Gastrocnemius medialis (tissue), 4 donors: Measurements from ENCODE around the gene KCNQ1. TPM values are rescaled to one million over a fixed set of nuclear protein-coding genes. Genes with fewer than 3 reads are reported as not detected.

Source experiments
- ATAC-seq, 2 donors: fragments of 150-250 bp; one replicate each; pipeline ENCODE4 v1.9.1; 2016
- DNase-seq, 2 donors: peaks; one replicate each; pipeline ENCODE4 v3.0.0-alpha.2; 2019
- H3K27ac ChIP-seq, 4 donors: fragments of 200-600 bp; sonication (generic); 1 replicate in 1 of 4; 2 replicates in 3 of 4; pipeline ENCODE4 v1.5.1; 2016 to 2018; ENCODE audit warnings: mild to moderate bottlenecking in 2 of 4, moderate library complexity in 1 of 4
- H3K27me3 ChIP-seq, 3 donors: fragments of 200-600 bp; sonication (generic) in 2 of 3; 1 replicate in 1 of 3; 2 replicates in 2 of 3; pipeline versions ENCODE4 v1.5.1 to v1.6.0; 2016 to 2019; ENCODE audit warnings: mild to moderate bottlenecking in 1 of 3, moderate library complexity in 1 of 3
- H3K36me3 ChIP-seq, 2 donors: fragments of 200-600 bp; sonication (generic) in 1 of 2; one replicate each; pipeline ENCODE4 v1.5.1; 2017 to 2018
- H3K4me1 ChIP-seq, 2 donors: fragments of 200-600 bp; sonication (generic) in 1 of 2; one replicate each; pipeline ENCODE4 v1.5.1; 2016 to 2017; ENCODE audit warnings: mild to moderate bottlenecking in 2 of 2
- H3K4me3 ChIP-seq, 4 donors: fragments of 200-600 bp; sonication (generic) in 3 of 4; 1 replicate in 1 of 4; 2 replicates in 3 of 4; pipeline ENCODE4 v1.5.1; 2016 to 2019; ENCODE audit warnings: mild to moderate bottlenecking in 2 of 4
- H3K9me3 ChIP-seq, 3 donors: fragments of 200-600 bp; sonication (generic) in 2 of 3; 1 replicate in 1 of 3; 2 replicates in 2 of 3; pipeline ENCODE4 v1.5.1; 2016 to 2019
- POLR2A ChIP-seq, 2 donors: fragments of 450-650 bp; IDR thresholded peaks; one replicate each; pipeline ENCODE4 v1.6.1; 2017; ENCODE audit warnings: antibody characterized with exemption in 2 of 2, mild to moderate bottlenecking in 2 of 2, moderate library complexity in 2 of 2
- in situ Hi-C, 4 donors: fragments of 200-750 bp; cut with MboI; loops; one replicate each; pipeline versions ENCODE4 v1.15.0 to v1.8.0; 2017; ENCODE audit warnings: low sequenced_read_pairs in 4 of 4
- intact Hi-C: fragments of 100-400 bp; cut with DNase I; formaldehyde crosslinking; loops from one replicate; pipeline ENCODE4 v1.15.1; 2023; ENCODE audit warnings: low total_unique reads
- total RNA-seq, 4 donors: library from RNA; depleted of rRNA; stranded (reverse); fragments of >200 nt; gene quantifications; one replicate each; pipeline versions ENCODE4 v1.1.0 to v1.2.3, GENCODE V29; 2016
- TF ChIP-seq, protein P1 (sequence below), 5 experiments: fragments of 450-650 bp in 3 of 5; fragments of 200-600 bp in 2 of 5; sonication (generic) in 2 of 5; IDR thresholded peaks in 4 of 5; conservative IDR thresholded peaks in 1 of 5; 1 replicate in 4 of 5; 2 replicates in 1 of 5; pipeline ENCODE4 v1.5.1; 2016 to 2019; ENCODE audit warnings: antibody characterized with exemption in 5 of 5, mild to moderate bottlenecking in 3 of 5, moderate library complexity in 3 of 5

Gene KCNQ1
- total RNA-seq, 4 donors from 2014 or later, result 0.15 to 1.00 (median 0.67) TPM

DNA sequence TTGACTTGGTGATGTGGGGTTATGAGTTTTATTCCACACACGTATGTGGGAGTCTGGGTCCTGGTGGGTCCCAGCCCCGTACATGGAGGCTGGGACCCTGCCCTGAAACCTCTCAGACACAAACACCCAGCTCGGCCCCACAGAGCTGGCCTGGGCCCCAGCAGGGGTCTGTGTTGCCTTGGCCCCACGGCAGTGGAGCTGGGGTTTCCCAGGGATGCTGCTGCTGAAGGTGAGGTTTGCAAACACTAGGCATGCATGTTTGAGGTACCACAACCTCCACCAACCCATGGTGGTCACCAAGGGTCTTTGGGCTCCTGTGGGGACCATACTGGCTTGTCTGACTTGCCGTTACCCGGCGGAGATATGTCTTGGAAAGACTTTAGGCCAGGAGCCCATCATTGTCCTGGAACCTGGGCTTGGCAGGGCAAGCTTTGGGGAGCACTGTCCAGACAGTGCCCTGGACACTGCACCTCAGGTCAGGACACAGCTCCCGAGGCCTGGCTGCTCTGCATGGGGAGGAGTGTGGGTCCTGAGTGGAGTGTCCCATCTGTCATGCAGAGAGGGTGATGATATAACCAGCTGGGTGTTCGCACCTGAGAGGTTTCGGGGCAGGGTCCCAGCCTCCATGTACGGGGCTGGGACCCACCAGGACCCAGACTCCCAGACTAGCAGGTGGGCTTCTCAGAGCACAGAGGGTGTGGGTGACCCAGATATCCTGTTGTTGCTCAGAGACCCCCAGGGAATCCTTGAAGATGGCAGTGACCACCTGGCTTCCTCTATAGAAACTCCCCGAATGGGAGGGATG lies 63.3 kb downstream of the KCNQ1 start:
- in situ Hi-C loops, result no loop called here
- intact Hi-C loops, result no loop called here
- H3K27ac ChIP-seq, result no peak overlapping the region

DNA sequence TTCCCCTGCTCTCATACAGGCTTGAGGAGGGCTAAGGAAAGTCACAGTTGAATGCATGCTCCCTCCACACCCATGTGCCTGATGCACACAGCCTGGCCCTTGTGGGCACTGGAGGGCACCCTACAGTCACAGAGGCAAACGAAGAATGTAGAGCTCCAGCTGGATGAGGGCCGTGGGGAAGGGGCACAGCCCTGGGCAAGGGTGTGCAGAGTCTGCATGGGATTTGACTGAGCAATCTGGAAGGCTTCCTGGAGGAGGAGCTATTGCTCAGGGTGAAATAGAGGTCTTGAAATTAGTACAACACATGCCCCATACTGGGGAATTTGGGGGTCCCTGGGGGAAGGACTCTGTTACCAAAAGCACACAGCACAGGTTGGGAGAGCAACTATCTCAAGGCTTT lies 64.0 kb downstream of the KCNQ1 start:
- intact Hi-C loops, result no loop called here
- Histone ChIP-seq H3K36me3 (no peaks in the 10 kb centered on the region), H3K4me1 (no peaks in the 10 kb centered on the region), H3K9me3 (no peaks in the 10 kb centered on the region), H3K4me3 (no peak overlapping the region), H3K27me3 (no peaks in the 10 kb centered on the region), H3K27ac (no peak overlapping the region)
- TF ChIP-seq POLR2A (IDR thresholded peaks at IDR 0.05), result no peak
- TF ChIP-seq, protein P1, sequence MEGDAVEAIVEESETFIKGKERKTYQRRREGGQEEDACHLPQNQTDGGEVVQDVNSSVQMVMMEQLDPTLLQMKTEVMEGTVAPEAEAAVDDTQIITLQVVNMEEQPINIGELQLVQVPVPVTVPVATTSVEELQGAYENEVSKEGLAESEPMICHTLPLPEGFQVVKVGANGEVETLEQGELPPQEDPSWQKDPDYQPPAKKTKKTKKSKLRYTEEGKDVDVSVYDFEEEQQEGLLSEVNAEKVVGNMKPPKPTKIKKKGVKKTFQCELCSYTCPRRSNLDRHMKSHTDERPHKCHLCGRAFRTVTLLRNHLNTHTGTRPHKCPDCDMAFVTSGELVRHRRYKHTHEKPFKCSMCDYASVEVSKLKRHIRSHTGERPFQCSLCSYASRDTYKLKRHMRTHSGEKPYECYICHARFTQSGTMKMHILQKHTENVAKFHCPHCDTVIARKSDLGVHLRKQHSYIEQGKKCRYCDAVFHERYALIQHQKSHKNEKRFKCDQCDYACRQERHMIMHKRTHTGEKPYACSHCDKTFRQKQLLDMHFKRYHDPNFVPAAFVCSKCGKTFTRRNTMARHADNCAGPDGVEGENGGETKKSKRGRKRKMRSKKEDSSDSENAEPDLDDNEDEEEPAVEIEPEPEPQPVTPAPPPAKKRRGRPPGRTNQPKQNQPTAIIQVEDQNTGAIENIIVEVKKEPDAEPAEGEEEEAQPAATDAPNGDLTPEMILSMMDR (IDR thresholded peaks at IDR 0.05 in 4 of 5, conservative IDR thresholded peaks at IDR 0.05 in 1 of 5), result no peak
- in situ Hi-C loops, result no loop called here
- DNase-seq, result no peak
- ATAC-seq, result no peak

More for the DNA sequence above, 63.3 kb downstream of the KCNQ1 start:
- Histone ChIP-seq H3K4me1 (no peaks in the 10 kb centered on the region), H3K4me3 (no peak overlapping the region), H3K36me3 (no peaks in the 10 kb centered on the region), H3K9me3 (no peaks in the 10 kb centered on the region), H3K27me3 (no peaks in the 10 kb centered on the region)
- ATAC-seq (no peak), DNase-seq (peak in 1 of 2 donors; percentile 5)
- TF ChIP-seq POLR2A (IDR thresholded peaks at IDR 0.05), result no peak
- TF ChIP-seq, protein P1 (IDR thresholded peaks at IDR 0.05 in 4 of 5, conservative IDR thresholded peaks at IDR 0.05 in 1 of 5), result no peak

DNA sequence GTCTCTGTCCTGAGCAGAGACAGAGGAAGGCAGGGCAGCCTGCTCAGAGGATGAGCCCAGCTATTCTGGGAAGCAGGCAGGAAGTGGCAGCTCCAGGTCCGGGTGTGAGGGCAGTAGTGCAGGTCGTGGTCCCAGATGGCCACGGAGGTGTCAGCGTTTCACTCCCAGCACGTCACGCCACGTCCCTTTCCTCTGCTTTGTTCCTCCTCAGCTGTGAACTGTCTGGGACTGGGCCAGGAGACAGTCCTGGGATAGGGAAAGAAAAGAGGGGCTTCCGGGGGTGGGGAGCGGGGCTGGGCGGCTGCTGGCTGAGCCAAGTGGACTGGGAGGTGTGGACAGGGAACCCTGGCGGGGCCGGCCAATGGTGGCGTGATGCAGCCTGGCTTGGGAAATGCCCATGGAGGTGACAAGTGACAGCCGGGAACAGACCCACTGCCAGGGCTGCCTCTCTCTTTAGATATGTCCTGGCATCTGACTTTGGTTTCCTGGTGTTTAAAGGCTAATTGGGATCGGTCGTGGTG lies 64.7 kb downstream of the KCNQ1 start:
- ATAC-seq, result no peak
- no peak overlapping the region for H3K27ac ChIP-seq

DNA sequence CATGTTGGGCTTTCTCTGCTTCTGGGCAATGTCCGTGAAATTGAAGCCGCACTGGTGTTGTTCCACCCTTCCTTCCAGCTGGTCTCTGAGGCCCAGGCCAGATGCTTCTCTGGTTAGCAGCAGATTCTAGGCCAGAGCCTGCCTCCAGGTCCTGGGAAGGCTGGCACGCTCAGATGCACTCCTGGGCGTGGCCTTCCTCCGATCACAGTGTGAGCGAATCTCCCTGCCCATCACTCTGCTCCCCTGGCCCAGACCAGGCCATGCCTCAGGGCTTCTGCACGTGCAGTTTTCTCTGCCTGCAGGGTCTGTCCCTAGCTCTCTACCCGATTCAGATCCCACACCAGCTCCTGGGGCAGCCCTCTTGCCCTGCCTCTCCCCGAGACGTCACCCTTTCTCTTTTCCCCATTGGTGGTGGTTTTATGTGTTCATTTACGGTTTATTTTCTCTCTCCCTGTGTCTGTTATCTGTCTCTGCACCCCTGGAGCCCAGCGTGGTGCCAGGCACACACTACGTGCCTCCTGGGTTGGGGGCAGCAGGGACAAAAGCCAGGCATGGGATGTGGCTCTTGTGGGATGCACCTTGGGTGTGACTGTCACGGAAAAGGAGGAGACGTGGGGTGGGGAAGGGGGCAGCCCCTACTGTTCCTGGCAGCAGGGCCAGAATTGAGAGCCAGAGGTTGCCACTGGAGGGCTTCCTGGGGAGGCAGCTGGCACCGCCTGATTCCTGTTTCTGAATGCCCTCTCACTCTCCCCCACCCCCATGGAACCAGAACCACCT lies 66.0 kb downstream of the KCNQ1 start:
- ATAC-seq (no peak), DNase-seq (peak in 1 of 2 donors; percentile 12)
- Histone ChIP-seq H3K27ac (no peak overlapping the region), H3K4me3 (no peak overlapping the region), H3K4me1 (no peaks in the 10 kb centered on the region), H3K27me3 (no peaks in the 10 kb centered on the region), H3K36me3 (no peaks in the 10 kb centered on the region), H3K9me3 (no peaks in the 10 kb centered on the region)
- TF ChIP-seq, protein P1 (IDR thresholded peaks at IDR 0.05 in 4 of 5, conservative IDR thresholded peaks at IDR 0.05 in 1 of 5), result no peak
- TF ChIP-seq POLR2A (IDR thresholded peaks at IDR 0.05), result no peak
- in situ Hi-C loops, result loop anchor here in 1 of 4 donors (10.0 kb wide), 1 partner anchor 76 kb away; no protein-coding TSS in a partner anchor
- intact Hi-C loops, result no loop called here

More for the DNA sequence above, 64.7 kb downstream of the KCNQ1 start:
- intact Hi-C loops, result no loop called here
- Histone ChIP-seq H3K4me1 (no peaks in the 10 kb centered on the region), H3K9me3 (no peaks in the 10 kb centered on the region), H3K4me3 (no peak overlapping the region), H3K27me3 (no peaks in the 10 kb centered on the region), H3K36me3 (no peaks in the 10 kb centered on the region)
- no peak for TF ChIP-seq POLR2A (IDR thresholded peaks at IDR 0.05)
- TF ChIP-seq, protein P1 (IDR thresholded peaks at IDR 0.05 in 4 of 5, conservative IDR thresholded peaks at IDR 0.05 in 1 of 5), result no peak
- peak in 1 of 2 donors; percentile 5 for DNase-seq
- in situ Hi-C loops, result loop anchor here in 1 of 4 donors (10.0 kb wide), 1 partner anchor 75 kb away; no protein-coding TSS in a partner anchor
